ENCODE measurements around the gene CBX7.

GRCh38 chr22:39176714-39177455 lies 24.4 kb upstream of the CBX7 start:
- TF ChIP-seq EP300 (IDR thresholded peaks at IDR 0.05; ENCODE audit: borderline replicate concordance), result no peak
- no peak for TF ChIP-seq YY1 (IDR thresholded peaks at IDR 0.05; ENCODE audit: low read depth)
- TF ChIP-seq EGR1 (IDR thresholded peaks at IDR 0.05), result no peak
- TF ChIP-seq TEAD4 (IDR thresholded peaks at IDR 0.05), result no peak
- TF ChIP-seq CREB1 (IDR thresholded peaks at IDR 0.05; ENCODE audit: low read depth), result no peak
- no peak for TF ChIP-seq TAF1 (IDR thresholded peaks at IDR 0.05; ENCODE audit: low read depth)
- no peak for TF ChIP-seq RAD21 (IDR thresholded peaks at IDR 0.05; ENCODE audit: low read depth)
- no peak for TF ChIP-seq CEBPB (IDR thresholded peaks at IDR 0.05)

All from Ishikawa (cell line).